HepG2 (cell line): ENCODE results near the gene GLDC. TPM values are rescaled to one million over a fixed set of nuclear protein-coding genes. Genes with fewer than 3 reads are reported as not detected.

Experiments
- BHLHE40 ChIP-seq: IDR thresholded peaks from 2 replicates; pipeline ENCODE4 v1.6.1; 2011; ENCODE audit warnings: low read length, improper control_type of control experiment
- FLYWCH1 ChIP-seq: sonication (generic); formaldehyde crosslinking; IDR thresholded peaks from 2 replicates; pipeline ENCODE4 v1.8.1; 2023; ENCODE audit warnings: mild to moderate bottlenecking, missing genetic modification reagents
- FOSL1 ChIP-seq: sonication (generic); formaldehyde crosslinking; IDR thresholded peaks from 2 replicates; pipeline ENCODE4 v1.9.0; 2021; ENCODE audit warnings: missing genetic modification reagents, borderline replicate concordance
- GATAD2A ChIP-seq: IDR thresholded peaks from 2 replicates; pipeline ENCODE4 v1.6.1; 2016
- HOXA9 ChIP-seq: sonication (generic); formaldehyde crosslinking; IDR thresholded peaks from 2 replicates; pipeline ENCODE4 v1.8.1; 2022; ENCODE audit warnings: missing genetic modification reagents, mild to moderate bottlenecking, moderate library complexity, borderline replicate concordance
- KLF16 ChIP-seq, 2 experiments: sonication (generic) in 1 of 2; formaldehyde crosslinking in 1 of 2; IDR thresholded peaks; 2 replicates each; pipeline versions ENCODE4 v1.6.1 to v1.8.0; 2016 to 2023; ENCODE audit warnings: missing genetic modification reagents in 2 of 2, missing compliant biosample characterization in 1 of 2
- MBNL3 ChIP-seq: fragments of 250-450 bp; sonication (Bioruptor Pico); conservative IDR thresholded peaks from 2 replicates; pipeline ENCODE4 v1.8.0; 2022; ENCODE audit warnings: mild to moderate bottlenecking, inconsistent platforms
- POGZ ChIP-seq: sonication (generic); formaldehyde crosslinking; IDR thresholded peaks from 2 replicates; pipeline ENCODE4 v1.4.0; 2020; ENCODE audit warnings: mild to moderate bottlenecking, missing genetic modification reagents
- SUZ12 ChIP-seq: fragments of 150-350 bp; IDR thresholded peaks from 2 replicates; pipeline ENCODE4 v1.6.1; 2014; ENCODE audit warnings: low read depth, low read length
- TGIF2 ChIP-seq: IDR thresholded peaks from 2 replicates; pipeline ENCODE4 v1.6.1; 2016; ENCODE audit warnings: control low read depth, missing compliant biosample characterization
- YY1 ChIP-seq: IDR thresholded peaks from 2 replicates; pipeline ENCODE4 v1.6.1; 2011; ENCODE audit warnings: low read length, low read depth, moderate library complexity, mild to moderate bottlenecking; ENCODE audit not compliant: insufficient read depth, insufficient replicate concordance
- ZNF501 ChIP-seq: sonication (generic); formaldehyde crosslinking; IDR thresholded peaks from 2 replicates; pipeline ENCODE4 v1.5.1; 2020; ENCODE audit warnings: mild to moderate bottlenecking, moderate library complexity, missing genetic modification reagents
- ZNF614 ChIP-seq: IDR thresholded peaks from 2 replicates; pipeline ENCODE4 v1.6.1; 2018; ENCODE audit warnings: missing biosample characterization, missing genetic modification reagents, inconsistent platforms, borderline replicate concordance
- ZNF775 ChIP-seq: sonication (generic); formaldehyde crosslinking; IDR thresholded peaks from 2 replicates; pipeline ENCODE4 v1.4.0; 2020; ENCODE audit warnings: missing genetic modification reagents, mild to moderate bottlenecking, moderate library complexity, borderline replicate concordance
- ZNF780A ChIP-seq: sonication (generic); formaldehyde crosslinking; IDR thresholded peaks from 2 replicates; pipeline ENCODE4 v1.8.0; 2022; ENCODE audit warnings: mild to moderate bottlenecking, missing genetic modification reagents, moderate library complexity
- ZSCAN21 ChIP-seq: sonication (generic); formaldehyde crosslinking; IDR thresholded peaks from 2 replicates; pipeline ENCODE4 v1.8.0; 2022; ENCODE audit warnings: mild to moderate bottlenecking, missing genetic modification reagents, moderate library complexity, borderline replicate concordance
- polyA plus RNA-seq, 8 experiments: library from polyadenylated mRNA; depleted of rRNA in 3 of 8; stranded (reverse) in 7 of 8; unstranded in 1 of 8; fragments of >200 nt; fragmentation: Illumina TruSeq in 4 of 8; extraction: Trizol in 4 of 8; gene quantifications; 2 replicates each; pipeline versions ENCODE4 v1.2.1 to v1.2.3, GENCODE V29; 2011 to 2016; ENCODE audit warnings: low read depth in 4 of 8, missing spikeins in 1 of 8, mixed read lengths in 1 of 8; ENCODE audit not compliant: insufficient read depth in 1 of 8
- total RNA-seq, 5 experiments: library from RNA; depleted of rRNA; stranded (reverse); fragments of >200 nt; fragmentation: Illumina TruSeq; extraction: Trizol; gene quantifications; 2 replicates each; pipeline ENCODE4 v1.2.3, GENCODE V29; 2016; ENCODE audit warnings: low read depth in 1 of 5
- TF ChIP-seq, protein P1 (sequence below): sonication (generic); formaldehyde crosslinking; IDR thresholded peaks from 2 replicates; pipeline ENCODE4 v1.4.0; 2020; ENCODE audit warnings: missing genetic modification reagents, borderline replicate concordance
- TF ChIP-seq, protein P2 (sequence below): sonication (generic); formaldehyde crosslinking; IDR thresholded peaks from 2 replicates; pipeline ENCODE4 v1.4.0; 2020; ENCODE audit warnings: mild to moderate bottlenecking, missing genetic modification reagents
- TF ChIP-seq, protein P3 (sequence below): sonication (generic); formaldehyde crosslinking; conservative IDR thresholded peaks from 2 replicates; pipeline ENCODE4 v1.4.0; 2020; ENCODE audit warnings: missing genetic modification reagents
- TF ChIP-seq, protein P4 (sequence below): sonication (generic); formaldehyde crosslinking; IDR thresholded peaks from 2 replicates; pipeline ENCODE4 v1.4.0; 2020; ENCODE audit warnings: missing genetic modification reagents

The GLDC gene
- total and polyA plus RNA-seq, 2 of the 13 experiments (the other 11 are each of a cell fraction or from before 2014, with no cell fraction given) = 59.3 to 115 TPM

DNA sequence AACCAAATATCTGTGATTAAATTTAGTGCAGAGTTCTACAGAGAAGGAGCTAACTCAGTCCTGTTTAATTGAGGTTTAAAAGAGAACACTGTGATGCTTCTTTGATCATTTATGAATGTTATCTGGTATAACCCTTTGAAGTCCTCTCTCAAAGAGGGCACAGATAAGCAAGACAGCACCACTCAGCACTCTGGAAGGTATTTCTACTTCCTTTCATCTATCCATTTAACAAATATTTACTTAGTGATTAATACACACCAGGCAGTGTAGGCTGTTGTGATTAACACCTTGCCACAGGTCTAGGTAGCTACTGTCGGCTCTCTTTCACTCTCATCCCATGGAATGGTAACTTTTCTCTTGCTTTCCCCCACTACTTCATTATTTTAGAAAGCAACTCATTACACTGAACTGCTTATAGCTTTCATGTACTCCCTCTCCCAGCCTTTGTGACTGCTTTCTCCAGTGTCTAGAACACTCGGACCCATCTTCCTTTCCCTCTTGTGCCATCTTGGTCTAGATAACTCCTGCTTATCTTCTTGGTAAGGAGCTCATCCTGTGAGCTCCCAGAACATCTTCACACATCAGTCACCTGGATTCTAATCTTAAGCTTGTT, 54.7 kb downstream of the GLDC start (continued):
- TF ChIP-seq FOSL1 (CRISPR knock-in tag) = peak; percentile 95
- no peak for TF ChIP-seq ZNF501 (CRISPR knock-in tag)
- TF ChIP-seq ZNF614 = peak; percentile 60; the same call in 1 of the 2 replicates
- no peak; the same call in 1 of the 2 replicates for TF ChIP-seq ZNF775 (CRISPR knock-in tag)
- peak; percentile 64; the same call in 1 of the 2 replicates for TF ChIP-seq BHLHE40
- 0 out of 2 replicates have a peak, but pooled peaks have one; percentile 44 for TF ChIP-seq TGIF2 (CRISPR knock-in tag)
- 0 out of 2 replicates have a peak, but pooled peaks have one; percentile 19 for TF ChIP-seq HOXA9
- TF ChIP-seq FLYWCH1 (CRISPR knock-in tag) = no peak
- TF ChIP-seq SUZ12 = no peak
- TF ChIP-seq, protein P1, sequence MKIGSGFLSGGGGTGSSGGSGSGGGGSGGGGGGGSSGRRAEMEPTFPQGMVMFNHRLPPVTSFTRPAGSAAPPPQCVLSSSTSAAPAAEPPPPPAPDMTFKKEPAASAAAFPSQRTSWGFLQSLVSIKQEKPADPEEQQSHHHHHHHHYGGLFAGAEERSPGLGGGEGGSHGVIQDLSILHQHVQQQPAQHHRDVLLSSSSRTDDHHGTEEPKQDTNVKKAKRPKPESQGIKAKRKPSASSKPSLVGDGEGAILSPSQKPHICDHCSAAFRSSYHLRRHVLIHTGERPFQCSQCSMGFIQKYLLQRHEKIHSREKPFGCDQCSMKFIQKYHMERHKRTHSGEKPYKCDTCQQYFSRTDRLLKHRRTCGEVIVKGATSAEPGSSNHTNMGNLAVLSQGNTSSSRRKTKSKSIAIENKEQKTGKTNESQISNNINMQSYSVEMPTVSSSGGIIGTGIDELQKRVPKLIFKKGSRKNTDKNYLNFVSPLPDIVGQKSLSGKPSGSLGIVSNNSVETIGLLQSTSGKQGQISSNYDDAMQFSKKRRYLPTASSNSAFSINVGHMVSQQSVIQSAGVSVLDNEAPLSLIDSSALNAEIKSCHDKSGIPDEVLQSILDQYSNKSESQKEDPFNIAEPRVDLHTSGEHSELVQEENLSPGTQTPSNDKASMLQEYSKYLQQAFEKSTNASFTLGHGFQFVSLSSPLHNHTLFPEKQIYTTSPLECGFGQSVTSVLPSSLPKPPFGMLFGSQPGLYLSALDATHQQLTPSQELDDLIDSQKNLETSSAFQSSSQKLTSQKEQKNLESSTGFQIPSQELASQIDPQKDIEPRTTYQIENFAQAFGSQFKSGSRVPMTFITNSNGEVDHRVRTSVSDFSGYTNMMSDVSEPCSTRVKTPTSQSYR (CRISPR knock-in tag) = peak; percentile 37; the same call in 1 of the 2 replicates
- TF ChIP-seq, protein P2, sequence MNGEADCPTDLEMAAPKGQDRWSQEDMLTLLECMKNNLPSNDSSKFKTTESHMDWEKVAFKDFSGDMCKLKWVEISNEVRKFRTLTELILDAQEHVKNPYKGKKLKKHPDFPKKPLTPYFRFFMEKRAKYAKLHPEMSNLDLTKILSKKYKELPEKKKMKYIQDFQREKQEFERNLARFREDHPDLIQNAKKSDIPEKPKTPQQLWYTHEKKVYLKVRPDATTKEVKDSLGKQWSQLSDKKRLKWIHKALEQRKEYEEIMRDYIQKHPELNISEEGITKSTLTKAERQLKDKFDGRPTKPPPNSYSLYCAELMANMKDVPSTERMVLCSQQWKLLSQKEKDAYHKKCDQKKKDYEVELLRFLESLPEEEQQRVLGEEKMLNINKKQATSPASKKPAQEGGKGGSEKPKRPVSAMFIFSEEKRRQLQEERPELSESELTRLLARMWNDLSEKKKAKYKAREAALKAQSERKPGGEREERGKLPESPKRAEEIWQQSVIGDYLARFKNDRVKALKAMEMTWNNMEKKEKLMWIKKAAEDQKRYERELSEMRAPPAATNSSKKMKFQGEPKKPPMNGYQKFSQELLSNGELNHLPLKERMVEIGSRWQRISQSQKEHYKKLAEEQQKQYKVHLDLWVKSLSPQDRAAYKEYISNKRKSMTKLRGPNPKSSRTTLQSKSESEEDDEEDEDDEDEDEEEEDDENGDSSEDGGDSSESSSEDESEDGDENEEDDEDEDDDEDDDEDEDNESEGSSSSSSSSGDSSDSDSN = no peak
- 0 out of 2 replicates have a peak, but pooled peaks have one; percentile 26 for TF ChIP-seq ZSCAN21
- TF ChIP-seq KLF16 (CRISPR knock-in tag; IDR thresholded peaks at IDR 0.05) = peak in 1 of 2 experiments; percentile 68; a peak in 2 of 4 replicates
- TF ChIP-seq, protein P3, sequence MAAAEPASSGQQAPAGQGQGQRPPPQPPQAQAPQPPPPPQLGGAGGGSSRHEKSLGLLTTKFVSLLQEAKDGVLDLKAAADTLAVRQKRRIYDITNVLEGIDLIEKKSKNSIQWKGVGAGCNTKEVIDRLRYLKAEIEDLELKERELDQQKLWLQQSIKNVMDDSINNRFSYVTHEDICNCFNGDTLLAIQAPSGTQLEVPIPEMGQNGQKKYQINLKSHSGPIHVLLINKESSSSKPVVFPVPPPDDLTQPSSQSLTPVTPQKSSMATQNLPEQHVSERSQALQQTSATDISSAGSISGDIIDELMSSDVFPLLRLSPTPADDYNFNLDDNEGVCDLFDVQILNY (CRISPR knock-in tag) = no peak
- TF ChIP-seq POGZ (CRISPR knock-in tag) = peak; percentile 73; the same call in 1 of the 2 replicates
- no peak for TF ChIP-seq MBNL3 (CRISPR knock-in tag)
- no peak for TF ChIP-seq ZNF780A (CRISPR knock-in tag)
- TF ChIP-seq GATAD2A (CRISPR knock-in tag) = peak; percentile 93
- no peak for TF ChIP-seq YY1
- TF ChIP-seq, protein P4, sequence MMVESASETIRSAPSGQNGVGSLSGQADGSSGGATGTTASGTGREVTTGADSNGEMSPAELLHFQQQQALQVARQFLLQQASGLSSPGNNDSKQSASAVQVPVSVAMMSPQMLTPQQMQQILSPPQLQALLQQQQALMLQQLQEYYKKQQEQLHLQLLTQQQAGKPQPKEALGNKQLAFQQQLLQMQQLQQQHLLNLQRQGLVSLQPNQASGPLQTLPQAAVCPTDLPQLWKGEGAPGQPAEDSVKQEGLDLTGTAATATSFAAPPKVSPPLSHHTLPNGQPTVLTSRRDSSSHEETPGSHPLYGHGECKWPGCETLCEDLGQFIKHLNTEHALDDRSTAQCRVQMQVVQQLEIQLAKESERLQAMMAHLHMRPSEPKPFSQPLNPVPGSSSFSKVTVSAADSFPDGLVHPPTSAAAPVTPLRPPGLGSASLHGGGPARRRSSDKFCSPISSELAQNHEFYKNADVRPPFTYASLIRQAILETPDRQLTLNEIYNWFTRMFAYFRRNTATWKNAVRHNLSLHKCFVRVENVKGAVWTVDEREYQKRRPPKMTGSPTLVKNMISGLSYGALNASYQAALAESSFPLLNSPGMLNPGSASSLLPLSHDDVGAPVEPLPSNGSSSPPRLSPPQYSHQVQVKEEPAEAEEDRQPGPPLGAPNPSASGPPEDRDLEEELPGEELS (CRISPR knock-in tag) = peak; percentile 96
